ENCODE data around the gene OR1F1.

DNA sequence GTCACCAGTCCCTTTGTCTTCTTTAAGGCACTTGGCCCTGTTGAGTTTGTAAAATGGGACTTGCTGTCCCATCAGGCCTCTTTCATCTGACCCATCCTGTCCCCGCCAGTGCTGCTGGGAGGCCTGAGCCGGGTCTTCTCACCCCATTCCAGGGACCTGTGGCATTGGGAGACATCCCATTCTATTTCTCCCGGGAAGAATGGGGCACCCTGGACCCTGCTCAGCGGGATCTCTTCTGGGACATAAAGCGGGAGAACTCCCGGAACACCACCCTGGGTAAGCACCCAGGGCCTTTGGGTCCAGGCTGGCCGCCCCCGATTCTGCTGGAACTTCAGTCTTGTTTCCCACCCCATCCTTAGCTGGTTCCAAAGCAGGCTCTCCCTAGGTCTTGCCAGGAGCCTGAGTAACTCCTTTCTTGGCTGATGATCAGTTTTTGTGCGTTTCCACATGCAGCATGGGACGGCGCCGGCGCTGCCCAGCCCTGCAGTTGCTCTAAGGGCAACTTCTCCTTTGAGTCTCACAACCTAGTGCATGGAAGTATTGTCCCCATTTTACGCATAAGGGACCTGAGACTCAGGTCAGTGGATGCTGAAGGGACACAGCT lies 49.1 kb upstream of the OR1F1 start:
- TF ChIP-seq, protein P1, sequence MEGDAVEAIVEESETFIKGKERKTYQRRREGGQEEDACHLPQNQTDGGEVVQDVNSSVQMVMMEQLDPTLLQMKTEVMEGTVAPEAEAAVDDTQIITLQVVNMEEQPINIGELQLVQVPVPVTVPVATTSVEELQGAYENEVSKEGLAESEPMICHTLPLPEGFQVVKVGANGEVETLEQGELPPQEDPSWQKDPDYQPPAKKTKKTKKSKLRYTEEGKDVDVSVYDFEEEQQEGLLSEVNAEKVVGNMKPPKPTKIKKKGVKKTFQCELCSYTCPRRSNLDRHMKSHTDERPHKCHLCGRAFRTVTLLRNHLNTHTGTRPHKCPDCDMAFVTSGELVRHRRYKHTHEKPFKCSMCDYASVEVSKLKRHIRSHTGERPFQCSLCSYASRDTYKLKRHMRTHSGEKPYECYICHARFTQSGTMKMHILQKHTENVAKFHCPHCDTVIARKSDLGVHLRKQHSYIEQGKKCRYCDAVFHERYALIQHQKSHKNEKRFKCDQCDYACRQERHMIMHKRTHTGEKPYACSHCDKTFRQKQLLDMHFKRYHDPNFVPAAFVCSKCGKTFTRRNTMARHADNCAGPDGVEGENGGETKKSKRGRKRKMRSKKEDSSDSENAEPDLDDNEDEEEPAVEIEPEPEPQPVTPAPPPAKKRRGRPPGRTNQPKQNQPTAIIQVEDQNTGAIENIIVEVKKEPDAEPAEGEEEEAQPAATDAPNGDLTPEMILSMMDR (IDR thresholded peaks at IDR 0.05): no peak
- TF ChIP-seq POLR2AphosphoS5 (IDR thresholded peaks at IDR 0.05) (no peak), POLR2A (IDR thresholded peaks at IDR 0.05; ENCODE audit: low read depth) (no peak)

Data from esophagus muscularis mucosa (tissue), 3 donors.